K562 (cell line): ENCODE measurements around the gene UNC119B. TPM values are rescaled to one million over a fixed set of nuclear protein-coding genes. Genes with fewer than 3 reads are reported as not detected.

Source experiments
- ATAC-seq: fragments of 200-7000 bp; cut with Tn5 transposase; 3 replicates; pipeline ENCODE4 v1.9.1; 2020; ENCODE audit warnings: moderate library complexity
- BruUV-seq: library from RNA; stranded (reverse); fragments of 400-500 nt; replicated peaks from 2 replicates; lab custom pipeline; 2021; lab: Mats Ljungman, UMichigan
- CTCF ChIA-PET: fragments of 300-600 bp; formaldehyde crosslinking; extraction: SDS; loops from one replicate; lab custom pipeline; 2021; ENCODE audit warnings: low intra/inter-chr PET ratio; lab: Yijun Ruan, JAX
- POLR2A ChIA-PET: fragments of 300-600, 350-650 bp; sonication (Branson Sonifier 250); formaldehyde crosslinking; extraction: SDS; loops from one replicate; lab custom pipeline; 2021; ENCODE audit warnings: antibody characterized with exemption, inconsistent platforms; lab: Yijun Ruan, JAX
- DNase-seq, 4 experiments: peaks; one replicate each; pipeline versions ENCODE4 v3.0.0 to v3.0.0-alpha.2; 2011 to 2018; ENCODE audit warnings: low spot score in 3 of 4, mixed read lengths in 3 of 4; ENCODE audit errors: extremely low read depth in 1 of 4
- FAIRE-seq: peaks from 2 replicates; lab custom pipeline; 2011; peaks lifted over from hg19 to GRCh38; lab: Jason Lieb, UNC
- H2AFZ ChIP-seq: 2 replicates; pipeline ENCODE4 v1.6.0; 2011; ENCODE audit warnings: low read depth, low read length, control low read depth, inconsistent platforms
- H3K27ac ChIP-seq: fragments of 200-600 bp; 3 replicates; pipeline ENCODE4 v1.8.0; 2011; ENCODE audit warnings: low read depth, mild to moderate bottlenecking, control low read depth, inconsistent platforms, low read length, moderate library complexity, mixed read lengths; ENCODE audit errors: extremely low read depth
- H3K27me3 ChIP-seq, 2 experiments: fragments of 300-600 bp in 1 of 2; 2 replicates in 1 of 2; 3 replicates in 1 of 2; pipeline versions ENCODE4 v1.6.0 to v1.8.0; 2011; ENCODE audit warnings: inconsistent platforms in 2 of 2, low read length in 2 of 2, mild to moderate bottlenecking in 1 of 2, mixed read lengths in 1 of 2, moderate library complexity in 1 of 2; ENCODE audit not compliant: control insufficient read depth in 2 of 2, insufficient read depth in 2 of 2
- H3K36me3 ChIP-seq: fragments of 300-600 bp; 3 replicates; pipeline ENCODE4 v1.8.0; 2011; ENCODE audit warnings: mild to moderate bottlenecking, low read length, inconsistent platforms; ENCODE audit not compliant: control insufficient read depth, insufficient read depth
- H3K4me1 ChIP-seq, 2 experiments: fragments of 200-600 bp in 1 of 2; replicated peaks in 1 of 2; 2 replicates in 1 of 2; 3 replicates in 1 of 2; pipeline versions ENCODE4 v1.5.1 to v1.8.0; 2011; ENCODE audit warnings: inconsistent platforms in 2 of 2, low read length in 2 of 2, mild to moderate bottlenecking in 1 of 2, mixed read lengths in 1 of 2, moderate library complexity in 1 of 2; ENCODE audit not compliant: control insufficient read depth in 2 of 2, insufficient read depth in 2 of 2
- H3K4me2 ChIP-seq: 2 replicates; pipeline ENCODE4 v1.6.1; 2011; ENCODE audit warnings: low read length, control low read depth, inconsistent platforms, mixed read lengths; ENCODE audit not compliant: insufficient read depth
- H3K4me3 ChIP-seq: fragments of 200-600 bp; sonication (generic), shearing (Covaris generic); 2 replicates; pipeline ENCODE4 v1.5.1; 2016; ENCODE audit warnings: control low read depth, inconsistent platforms
- H3K79me2 ChIP-seq: fragments of 200-600 bp; 3 replicates; pipeline ENCODE4 v1.8.0; 2011; ENCODE audit warnings: low read length, inconsistent platforms; ENCODE audit not compliant: control insufficient read depth, insufficient read depth
- H3K9ac ChIP-seq, 2 experiments: 2 replicates each; pipeline versions ENCODE4 v1.6.0 to v1.6.1; 2011; ENCODE audit warnings: low read depth in 2 of 2, low read length in 2 of 2, control low read depth in 1 of 2, inconsistent platforms in 1 of 2, mild to moderate bottlenecking in 1 of 2, mixed read lengths in 1 of 2; ENCODE audit not compliant: insufficient read depth in 1 of 2
- H3K9me1 ChIP-seq: one replicate; pipeline ENCODE4 v1.6.0; 2011; ENCODE audit warnings: inconsistent platforms, mild to moderate bottlenecking, low read length, moderate library complexity; ENCODE audit not compliant: control insufficient read depth, insufficient read depth
- H3K9me3 ChIP-seq: replicated peaks from 2 replicates; pipeline ENCODE4 v1.5.1; 2011; ENCODE audit warnings: low read depth, low read length, inconsistent platforms; ENCODE audit not compliant: control insufficient read depth, insufficient read depth
- H4K20me1 ChIP-seq: replicated peaks from 2 replicates; pipeline ENCODE4 v1.6.1; 2011; ENCODE audit warnings: low read length, inconsistent platforms, mixed read lengths; ENCODE audit not compliant: control insufficient read depth, insufficient read depth
- CHD2 ChIP-seq: IDR thresholded peaks from 2 replicates; pipeline ENCODE4 v1.6.1; 2011; ENCODE audit warnings: low read depth, low read length
- MAX ChIP-seq: sonication (generic); formaldehyde crosslinking; IDR thresholded peaks from 2 replicates; pipeline ENCODE4 v1.9.0; 2022; ENCODE audit warnings: mild to moderate bottlenecking, missing genetic modification reagents
- NCOA6 ChIP-seq: fragments of 450-650 bp; IDR thresholded peaks from 2 replicates; pipeline ENCODE4 v1.6.1; 2017; ENCODE audit warnings: mild to moderate bottlenecking
- NR1H2 ChIP-seq: sonication (generic); formaldehyde crosslinking; IDR thresholded peaks from 2 replicates; pipeline ENCODE4 v1.4.0; 2020; ENCODE audit warnings: mild to moderate bottlenecking, missing genetic modification reagents
- PBX2 ChIP-seq, 2 experiments: IDR thresholded peaks in 1 of 2; conservative IDR thresholded peaks in 1 of 2; 2 replicates each; pipeline ENCODE4 v1.6.1; 2016; ENCODE audit warnings: low read depth in 2 of 2, mild to moderate bottlenecking in 1 of 2, missing compliant biosample characterization in 1 of 2, missing genetic modification characterization in 1 of 2, moderate library complexity in 1 of 2
- PCBP2 ChIP-seq: fragments of 200-400 bp; formaldehyde crosslinking; IDR thresholded peaks from 2 replicates; pipeline ENCODE4 v1.6.1; 2018; ENCODE audit warnings: low read length, low read depth, mild to moderate bottlenecking, moderate library complexity; ENCODE audit not compliant: poor library complexity, severe bottlenecking
- PHB2 ChIP-seq: fragments of 450-650 bp; IDR thresholded peaks from 2 replicates; pipeline ENCODE4 v1.6.1; 2017; ENCODE audit warnings: low read depth
- SLC30A9 ChIP-seq: fragments of 250-450 bp; sonication (Bioruptor Pico); IDR thresholded peaks from 2 replicates; pipeline ENCODE4 v1.8.0; 2022; ENCODE audit warnings: mild to moderate bottlenecking, moderate library complexity
- SMAD4 ChIP-seq: fragments of 250-450 bp; sonication (Bioruptor Pico); conservative IDR thresholded peaks from 2 replicates; pipeline ENCODE4 v1.8.0; 2021; ENCODE audit warnings: inconsistent platforms, mild to moderate bottlenecking, moderate library complexity
- ZBTB11 ChIP-seq, 3 experiments: fragments of 200-800 bp in 1 of 3; fragments of 250-450 bp in 1 of 3; fragments of 450-650 bp in 1 of 3; sonication (Bioruptor Pico) in 1 of 3; sonication (Bioruptor generic) in 1 of 3; formaldehyde crosslinking in 1 of 3; IDR thresholded peaks; 2 replicates each; pipeline versions ENCODE4 v1.6.1 to v1.8.0; 2016 to 2022; ENCODE audit warnings: mild to moderate bottlenecking in 2 of 3, missing genetic modification characterization in 2 of 3, missing compliant biosample characterization in 1 of 3, moderate library complexity in 1 of 3
- ZBTB12 ChIP-seq: fragments of 250-450 bp; sonication (Bioruptor Pico); IDR thresholded peaks from 2 replicates; pipeline ENCODE4 v1.4.0; 2020
- WGBS: fragments of 100-300 bp; shearing (Covaris generic); methylation state at CpG from one replicate; pipeline ENCODE4 v1.1.6; 2016; ENCODE audit warnings: low coverage, mixed read lengths; ENCODE audit not compliant: insufficient coverage; ENCODE audit errors: missing lambda C conversion rate; 5-methylcytosine and 5-hydroxymethylcytosine counted together
- in situ Hi-C: fragments of 300-500 bp; cut with MboI; formaldehyde crosslinking; loops from 4 replicates; pipeline ENCODE4 v1.15.0; 2018; ENCODE audit warnings: inconsistent platforms, mixed read lengths
- intact Hi-C: fragments of 100-400 bp; cut with micrococcal nuclease; formaldehyde crosslinking; loops from 2 replicates; pipeline ENCODE4 v1.14.2; 2022
- polyA plus RNA-seq, 8 experiments: library from polyadenylated mRNA; depleted of rRNA in 4 of 8; stranded (reverse) in 5 of 8; unstranded in 3 of 8; fragments of >200 nt; fragmentation: Nextera tagmentation in 2 of 8; fragmentation: Illumina TruSeq in 1 of 8; extraction: Ambion mirVana in 2 of 8; extraction: Trizol in 1 of 8; gene quantifications; 2 replicates each; pipeline versions ENCODE4 v1.2.1 to v1.2.3, GENCODE V29; 2011 to 2014; ENCODE audit warnings: inconsistent platforms in 1 of 8, missing spikeins in 1 of 8
- total RNA-seq, 7 experiments: library from RNA; depleted of rRNA in 6 of 7; stranded (reverse); fragments of >200 nt in 6 of 7; fragmentation: Illumina TruSeq in 2 of 7; extraction: Trizol in 2 of 7; gene quantifications; 2 replicates each; pipeline versions ENCODE4 v1.2.1 to v1.2.3, GENCODE V29; 2011 to 2021; ENCODE audit warnings: low replicate concordance in 1 of 7

UNC119B gene
- total and polyA plus RNA-seq, 9 of the 15 experiments (the other 6 are each of a cell fraction or from before 2014, with no cell fraction given) = 4.0 to 34.5 (median 15.1) TPM

- no peak for TF ChIP-seq ZBTB12
- TF ChIP-seq ZBTB11 (CRISPR knock-in tag; IDR thresholded peaks at IDR 0.05) = no peak
- TF ChIP-seq, all 486 proteins: peak for 0
These were observed 1.6 kb upstream of the UNC119B start (continued) for GRCh38 chr12:120708651-120709050.

- Histone ChIP-seq H3K4me1 (peaks cover 7 to 17% of the 10 kb centered on the region in 2 experiments; a peak in 4 of 5 replicates), H3K9me1 (no peaks in the 10 kb centered on the region), H3K4me2 (peak overlapping the region; percentile 77), H2AFZ (peak overlapping the region; percentile 72), H3K4me3 (peak overlapping the region; percentile 83), H3K36me3 (peaks cover 30% of the 10 kb centered on the region), H3K9me3 (no peaks in the 10 kb centered on the region), H3K27me3 (no peaks in the 10 kb centered on the region), H4K20me1 (no peaks in the 10 kb centered on the region; the same call in 1 of the 2 replicates), H3K79me2 (peaks cover 16% of the 10 kb centered on the region), H3K9ac (peak overlapping the region; percentile 76 to 97), H3K27ac (peak overlapping the region; percentile 71)
- 2% methylated on average over 19 of the region's 31 CpGs for WGBS
- in situ Hi-C loops (loop anchor here (5.0 kb wide), 1 partner anchor 129 kb away; the partner anchor contains the start of gene POP5), intact Hi-C loops (loop anchor here (2.0 kb wide), 1 partner anchor 24 kb away; the partner anchor contains the start of gene MLEC)
- POLR2A ChIA-PET = interaction anchor here (0.5 to 2.8 kb wide), 13 partner anchors 9 to 376 kb away, joined by 3 to 22 read pairs (median 4); partner anchors contain the start of gene MLEC
- ATAC-seq = peak; percentile 61
- no peak for FAIRE-seq
- CTCF ChIA-PET = interaction anchor here (0.6 to 1.2 kb wide), 2 partner anchors 62 to 385 kb away, joined by 3 to 5 read pairs; no protein-coding TSS in a partner anchor
- DNase-seq = peak; percentile 38 to 59 (median 56)
- BruUV-seq = no TSS peak
- TF ChIP-seq SLC30A9 (CRISPR knock-in tag) (no peak), SMAD4 (CRISPR knock-in tag) (no peak), NR1H2 (no peak), PBX2 (CRISPR knock-in tag; IDR thresholded peaks at IDR 0.05; ENCODE audit: low read depth) (no peak), PBX2 (tag; conservative IDR thresholded peaks at IDR 0.05; ENCODE audit: low read depth) (no peak), CHD2 (no peak), MAX (CRISPR knock-in tag) (0 out of 2 replicates have a peak, but pooled peaks have one; percentile 7), PCBP2 (no peak), NCOA6 (no peak), PHB2 (no peak)
These were observed 593 bp downstream of the UNC119B start for GRCh38 chr12:120710805-120711296.
